Ovary (tissue), 3 donors: Measurements from ENCODE around the gene EVI2A.

Experiments used
- POLR2A ChIP-seq: fragments of 450-650 bp; IDR thresholded peaks from one replicate; pipeline ENCODE4 v1.6.1; 2017; ENCODE audit warnings: antibody characterized with exemption, mild to moderate bottlenecking, moderate library complexity
- TF ChIP-seq, protein P1 (sequence below), 3 donors: fragments of 450-650 bp in 2 of 3; fragments of 200-600 bp in 1 of 3; IDR thresholded peaks; one replicate each; pipeline versions ENCODE4 v1.5.1 to v1.8.0; 2016 to 2022; ENCODE audit warnings: antibody characterized with exemption in 3 of 3, mild to moderate bottlenecking in 1 of 3
- donor health status: DM: no; HTN: no; CAD: no.

DNA sequence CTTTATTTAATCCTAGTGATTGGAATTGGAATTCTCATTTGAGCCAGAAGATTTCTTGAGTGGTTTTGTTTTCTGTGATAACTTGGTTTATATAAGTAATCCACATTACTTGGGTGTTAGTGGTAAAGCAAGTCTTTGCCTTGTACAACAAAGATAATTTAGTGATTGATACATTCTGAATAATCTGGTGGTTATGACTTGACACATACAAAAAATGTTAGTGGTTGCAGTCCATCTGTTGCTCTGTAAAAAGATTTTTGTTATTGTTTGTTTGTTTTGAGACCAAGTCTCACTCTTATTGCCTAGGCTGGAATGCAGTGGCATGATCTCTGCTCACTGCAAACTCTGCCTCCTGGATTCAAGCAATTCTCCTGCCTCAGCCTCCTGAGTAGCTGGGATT, 37.6 kb downstream of the EVI2A start:
- no peak for TF ChIP-seq POLR2A
- TF ChIP-seq, protein P1, sequence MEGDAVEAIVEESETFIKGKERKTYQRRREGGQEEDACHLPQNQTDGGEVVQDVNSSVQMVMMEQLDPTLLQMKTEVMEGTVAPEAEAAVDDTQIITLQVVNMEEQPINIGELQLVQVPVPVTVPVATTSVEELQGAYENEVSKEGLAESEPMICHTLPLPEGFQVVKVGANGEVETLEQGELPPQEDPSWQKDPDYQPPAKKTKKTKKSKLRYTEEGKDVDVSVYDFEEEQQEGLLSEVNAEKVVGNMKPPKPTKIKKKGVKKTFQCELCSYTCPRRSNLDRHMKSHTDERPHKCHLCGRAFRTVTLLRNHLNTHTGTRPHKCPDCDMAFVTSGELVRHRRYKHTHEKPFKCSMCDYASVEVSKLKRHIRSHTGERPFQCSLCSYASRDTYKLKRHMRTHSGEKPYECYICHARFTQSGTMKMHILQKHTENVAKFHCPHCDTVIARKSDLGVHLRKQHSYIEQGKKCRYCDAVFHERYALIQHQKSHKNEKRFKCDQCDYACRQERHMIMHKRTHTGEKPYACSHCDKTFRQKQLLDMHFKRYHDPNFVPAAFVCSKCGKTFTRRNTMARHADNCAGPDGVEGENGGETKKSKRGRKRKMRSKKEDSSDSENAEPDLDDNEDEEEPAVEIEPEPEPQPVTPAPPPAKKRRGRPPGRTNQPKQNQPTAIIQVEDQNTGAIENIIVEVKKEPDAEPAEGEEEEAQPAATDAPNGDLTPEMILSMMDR (IDR thresholded peaks at IDR 0.05): no peak
